ENCODE measurements around the gene UBR4. TPM values are rescaled to one million over a fixed set of nuclear protein-coding genes. Genes with fewer than 3 reads are reported as not detected.

The UBR4 gene
- total RNA-seq, 1 donor from 2014 or later = 223 TPM

- peaks cover 12% of the 10 kb centered on the region for H3K27me3 Mint-ChIP-seq (ENCODE audit: unreplicated experiment)
- DNase-seq (ENCODE audit: low spot score) = no peak
- peaks cover 89% of the 10 kb centered on the region for H3K36me3 Mint-ChIP-seq (ENCODE audit: low read depth, unreplicated experiment)
- no peaks in the 10 kb centered on the region for H3K9me3 Mint-ChIP-seq (ENCODE audit: unreplicated experiment)
- peaks cover 23% of the 10 kb centered on the region for H3K4me1 Mint-ChIP-seq (ENCODE audit: unreplicated experiment)
- H3K4me3 Mint-ChIP-seq (ENCODE audit: unreplicated experiment) = peak overlapping the region; percentile 42
- no peak for TF ChIP-seq CTCF (IDR thresholded peaks at IDR 0.05; ENCODE audit: unreplicated experiment)
- no peak overlapping the region for H3K27ac Mint-ChIP-seq (ENCODE audit: unreplicated experiment)
These were observed 130.3 kb downstream of the UBR4 start for GRCh38 chr1:19079541-19080472.

- no peaks in the 10 kb centered on the region for H3K9me3 Mint-ChIP-seq (ENCODE audit: unreplicated experiment)
- peaks cover 12% of the 10 kb centered on the region for H3K4me1 Mint-ChIP-seq (ENCODE audit: unreplicated experiment)
- H3K4me3 Mint-ChIP-seq (ENCODE audit: unreplicated experiment) = no peak overlapping the region
- peaks cover 12% of the 10 kb centered on the region for H3K27me3 Mint-ChIP-seq (ENCODE audit: unreplicated experiment)
- no peak overlapping the region for H3K27ac Mint-ChIP-seq (ENCODE audit: unreplicated experiment)
- no peak for TF ChIP-seq CTCF (IDR thresholded peaks at IDR 0.05; ENCODE audit: unreplicated experiment)
- H3K36me3 Mint-ChIP-seq (ENCODE audit: low read depth, unreplicated experiment) = peaks cover 85% of the 10 kb centered on the region
- DNase-seq (ENCODE audit: low spot score) = no peak
These were observed 131.5 kb downstream of the UBR4 start for GRCh38 chr1:19078536-19078935.

- no peak for TF ChIP-seq CTCF (IDR thresholded peaks at IDR 0.05; ENCODE audit: unreplicated experiment)
- DNase-seq (ENCODE audit: low spot score) = no peak
- Mint-ChIP-seq H3K27me3 (ENCODE audit: unreplicated experiment) (peaks cover 14% of the 10 kb centered on the region), H3K9me3 (ENCODE audit: unreplicated experiment) (no peaks in the 10 kb centered on the region), H3K4me3 (ENCODE audit: unreplicated experiment) (no peak overlapping the region), H3K4me1 (ENCODE audit: unreplicated experiment) (peaks cover 5% of the 10 kb centered on the region), H3K36me3 (ENCODE audit: low read depth, unreplicated experiment) (peaks cover 81% of the 10 kb centered on the region), H3K27ac (ENCODE audit: unreplicated experiment) (peak overlapping the region; percentile 31)
These were observed 133.0 kb downstream of the UBR4 start for GRCh38 chr1:19076841-19077616.

- H3K36me3 Mint-ChIP-seq (ENCODE audit: low read depth, unreplicated experiment) = peaks cover 64% of the 10 kb centered on the region
- no peak for TF ChIP-seq CTCF (IDR thresholded peaks at IDR 0.05; ENCODE audit: unreplicated experiment)
- no peak for DNase-seq (ENCODE audit: low spot score)
- H3K27me3 Mint-ChIP-seq (ENCODE audit: unreplicated experiment) = peaks cover 20% of the 10 kb centered on the region
- H3K27ac Mint-ChIP-seq (ENCODE audit: unreplicated experiment) = no peak overlapping the region
- no peak overlapping the region for H3K4me3 Mint-ChIP-seq (ENCODE audit: unreplicated experiment)
- no peaks in the 10 kb centered on the region for H3K4me1 Mint-ChIP-seq (ENCODE audit: unreplicated experiment)
- no peaks in the 10 kb centered on the region for H3K9me3 Mint-ChIP-seq (ENCODE audit: unreplicated experiment)
These were observed 135.0 kb downstream of the UBR4 start for GRCh38 chr1:19074902-19075721.

Data from endothelial cell (in vitro differentiated cells).